IPS-20b (cell line): ENCODE data around the gene PNRC1.
"Not testable (repeated sequence)": the region's sequence is repeated elsewhere in the genome, so short reads cannot be mapped to it uniquely, and the experiment has no call there.

Source experiments
- H3K27ac ChIP-seq: one replicate; pipeline ENCODE4 v1.5.1; 2013; ENCODE audit warnings: low read length
- H3K27me3 ChIP-seq: 2 replicates; pipeline ENCODE4 v1.6.1; 2013; ENCODE audit warnings: mild to moderate bottlenecking, low read length, inconsistent platforms; ENCODE audit not compliant: insufficient read depth
- H3K36me3 ChIP-seq: 2 replicates; pipeline ENCODE4 v1.6.1; 2013; ENCODE audit warnings: low read depth, mild to moderate bottlenecking, inconsistent platforms, low read length, moderate library complexity; ENCODE audit not compliant: insufficient read depth
- H3K4me1 ChIP-seq: 2 replicates; pipeline ENCODE4 v1.6.1; 2013; ENCODE audit warnings: mild to moderate bottlenecking, control low read depth, inconsistent platforms, low read length, moderate library complexity; ENCODE audit not compliant: insufficient read depth
- H3K4me3 ChIP-seq: 2 replicates; pipeline ENCODE4 v1.5.1; 2013; ENCODE audit warnings: mild to moderate bottlenecking, low read length, inconsistent platforms
- H3K9ac ChIP-seq: 2 replicates; pipeline ENCODE4 v1.6.1; 2013; ENCODE audit warnings: low read depth, mild to moderate bottlenecking, inconsistent platforms, low read length, moderate library complexity
- H3K9me3 ChIP-seq: 2 replicates; pipeline ENCODE4 v1.6.1; 2013; ENCODE audit warnings: mild to moderate bottlenecking, low read depth, low read length, inconsistent platforms; ENCODE audit not compliant: insufficient read depth

PNRC1 gene

GRCh38 chr6:89080281-89081128, at the start of gene PNRC1:
TSS of gene PNRC1 (plus strand) at chr6:89080751. CDS start at chr6:89080895, 144 bp downstream.
- Histone ChIP-seq H3K9ac (peak within 1 kb of the TSS; percentile 95), H3K4me3 (peak within 1 kb of the TSS; percentile 92), H3K9me3 (no peaks in the 10 kb centered on the region), H3K36me3 (peaks cover 24% of the 10 kb centered on the region), H3K27me3 (peaks cover 21% of the 10 kb centered on the region; the same call in 1 of the 2 replicates), H3K27ac (peak within 1 kb of the TSS; percentile 60), H3K4me1 (peaks cover 30% of the 10 kb centered on the region)

DNA sequence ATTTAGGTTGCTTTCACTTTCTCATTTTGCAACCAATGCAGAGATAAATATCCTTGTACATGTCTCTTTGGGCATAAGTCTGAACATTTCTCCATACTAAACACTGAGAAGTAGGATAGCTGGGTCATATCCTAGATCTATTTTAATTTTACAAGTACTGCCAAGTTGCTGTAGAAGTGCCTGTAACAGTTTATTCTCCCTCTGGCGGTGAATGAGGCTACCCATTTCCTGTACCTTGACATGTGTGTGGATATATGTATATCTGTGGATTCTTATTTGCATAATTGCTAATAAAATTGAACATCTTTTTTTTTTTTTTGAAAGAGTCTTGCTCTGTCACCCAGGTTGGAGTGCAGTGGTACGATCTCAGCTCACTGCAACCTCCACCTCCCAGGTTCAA, 48.0 kb upstream of the PNRC1 start:
- no peaks in the 10 kb centered on the region for H3K36me3 ChIP-seq
- H3K27ac ChIP-seq = no peak overlapping the region
- peaks cover 2% of the 10 kb centered on the region; the same call in 1 of the 2 replicates for H3K9me3 ChIP-seq
- H3K4me3 ChIP-seq = no peak overlapping the region
- H3K9ac ChIP-seq = no peak overlapping the region
- H3K4me1 ChIP-seq = peaks cover 12% of the 10 kb centered on the region; the same call in 1 of the 2 replicates
- H3K27me3 ChIP-seq = no peaks in the 10 kb centered on the region

DNA sequence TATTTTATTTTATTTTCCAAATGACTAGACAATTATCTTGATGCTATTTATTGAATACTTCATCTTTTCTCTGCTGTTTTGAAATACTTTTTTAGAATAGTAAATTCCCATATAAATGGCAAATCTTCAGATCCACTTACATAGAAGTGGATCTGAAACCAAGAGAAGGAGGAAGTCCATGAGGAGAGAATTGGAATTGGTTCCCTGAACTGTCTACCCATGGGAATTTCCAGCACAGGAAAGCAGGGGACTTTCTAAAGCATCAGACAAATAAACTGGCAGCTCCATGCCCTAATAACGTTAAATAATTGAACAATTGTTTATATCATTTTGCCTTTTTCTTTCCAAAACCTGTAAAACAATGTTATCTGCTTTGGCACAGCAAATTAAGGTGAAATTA, 47.1 kb upstream of the PNRC1 start:
- no peaks in the 10 kb centered on the region for H3K27me3 ChIP-seq
- peaks cover 9% of the 10 kb centered on the region for H3K9me3 ChIP-seq
- no peaks in the 10 kb centered on the region for H3K36me3 ChIP-seq
- H3K9ac ChIP-seq = no peak overlapping the region
- H3K27ac ChIP-seq = no peak overlapping the region
- peaks cover 12% of the 10 kb centered on the region; the same call in 1 of the 2 replicates for H3K4me1 ChIP-seq
- H3K4me3 ChIP-seq = no peak overlapping the region

DNA sequence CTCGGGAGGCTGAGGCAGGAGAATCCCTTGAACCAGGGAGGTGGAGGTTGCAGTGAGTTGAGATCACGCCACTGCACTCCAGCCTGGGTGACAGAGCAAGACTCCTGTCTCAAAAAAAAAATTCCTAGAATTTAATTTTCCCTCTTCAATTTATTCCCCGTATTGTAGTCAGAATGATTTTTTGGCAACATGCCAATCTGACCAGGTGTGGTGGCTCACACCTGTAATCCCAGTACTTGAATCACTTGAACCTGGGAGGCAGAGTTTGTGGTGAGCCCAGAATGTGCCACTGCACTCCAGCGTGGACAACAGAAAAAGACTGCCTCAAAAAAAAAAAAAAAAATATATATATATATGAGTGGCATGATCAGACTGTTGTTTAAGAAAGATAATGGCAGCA, 46.4 kb upstream of the PNRC1 start:
- Histone ChIP-seq H3K9me3 (peaks cover 12% of the 10 kb centered on the region), H3K4me1 (peaks cover 12% of the 10 kb centered on the region; the same call in 1 of the 2 replicates)
- H3K27me3 ChIP-seq, H3K36me3 ChIP-seq, H3K9ac ChIP-seq, H3K4me3 ChIP-seq, H3K27ac ChIP-seq: not testable (repeated sequence)

DNA sequence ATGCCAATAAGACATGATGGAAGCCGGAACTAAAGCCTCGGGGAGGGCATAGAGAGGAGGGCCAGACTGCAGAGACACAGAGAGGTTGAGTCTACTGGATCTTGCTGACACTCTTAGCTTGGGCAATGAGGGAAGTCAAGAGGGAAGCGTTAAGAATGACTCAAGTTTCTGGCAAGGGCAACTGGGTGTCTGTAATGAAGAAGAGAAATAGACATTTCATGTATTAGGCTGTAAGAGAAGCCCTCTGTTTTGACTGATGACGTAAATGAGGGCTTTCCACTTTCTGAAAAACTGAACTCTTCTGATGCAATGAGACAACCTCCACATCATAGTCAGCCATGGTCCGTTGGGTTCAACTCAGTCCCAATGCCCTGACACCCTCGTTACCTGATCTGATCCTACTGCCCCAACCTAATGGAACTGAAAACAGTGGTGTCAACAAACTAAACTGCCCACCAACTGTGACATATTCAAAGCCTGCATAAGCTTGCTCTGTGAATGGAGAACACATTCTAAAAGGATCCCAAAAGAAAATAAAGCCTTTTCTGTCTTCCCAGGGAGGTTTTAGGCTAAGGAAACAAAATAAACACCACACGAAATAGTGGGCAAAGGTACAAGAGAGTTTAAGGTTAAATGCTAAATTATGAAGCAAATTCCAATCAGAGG, 45.8 kb upstream of the PNRC1 start:
- peaks cover 12% of the 10 kb centered on the region; the same call in 1 of the 2 replicates for H3K4me1 ChIP-seq
- no peaks in the 10 kb centered on the region for H3K27me3 ChIP-seq
- H3K36me3 ChIP-seq = no peaks in the 10 kb centered on the region
- H3K4me3 ChIP-seq = no peak overlapping the region
- no peak overlapping the region for H3K9ac ChIP-seq
- H3K9me3 ChIP-seq = peaks cover 12% of the 10 kb centered on the region
- no peak overlapping the region for H3K27ac ChIP-seq

DNA sequence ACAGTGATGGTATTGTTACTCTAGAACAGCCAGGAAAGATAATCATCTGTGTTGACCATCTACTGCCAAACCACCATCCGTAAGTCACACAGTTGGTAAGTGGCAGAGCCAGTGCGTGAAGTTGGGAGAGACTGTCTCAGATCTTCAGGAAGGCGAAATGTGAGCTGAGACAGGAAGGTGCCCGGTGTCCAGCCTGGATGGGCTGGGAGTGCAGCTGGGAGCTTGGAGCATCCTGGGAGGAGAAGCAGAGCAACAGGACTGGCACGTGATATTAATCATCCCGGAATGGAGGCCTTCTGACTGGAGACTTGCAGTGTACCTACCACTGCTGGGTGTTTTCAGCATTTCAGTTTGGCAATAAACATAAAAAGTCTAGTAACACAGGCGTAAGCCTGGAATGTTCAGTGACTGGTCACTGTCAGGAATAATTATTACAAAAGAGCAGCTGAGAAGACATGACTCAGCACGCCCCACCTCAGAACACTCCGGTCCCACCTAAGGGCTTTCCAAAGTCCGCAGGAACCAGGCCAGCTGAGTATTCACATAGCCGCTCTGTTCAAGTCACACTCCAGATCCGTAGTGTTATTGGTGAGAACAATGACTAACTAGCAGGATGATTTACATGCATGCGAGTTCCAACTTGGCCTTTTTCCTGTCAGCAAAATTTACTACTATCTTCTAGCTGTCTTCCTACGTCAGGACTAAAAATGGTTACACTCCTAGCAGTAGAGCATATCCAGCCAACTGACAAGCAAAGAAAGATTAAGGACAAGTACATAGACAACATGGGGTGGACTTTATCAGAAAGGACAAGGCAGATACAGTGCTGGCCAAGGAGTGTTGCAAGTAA, 45.1 kb upstream of the PNRC1 start:
- Histone ChIP-seq H3K4me1 (peaks cover 12% of the 10 kb centered on the region; the same call in 1 of the 2 replicates), H3K9me3 (peaks cover 12% of the 10 kb centered on the region), H3K36me3 (no peaks in the 10 kb centered on the region), H3K27ac (no peak overlapping the region), H3K4me3 (no peak overlapping the region), H3K9ac (no peak overlapping the region), H3K27me3 (no peaks in the 10 kb centered on the region)

DNA sequence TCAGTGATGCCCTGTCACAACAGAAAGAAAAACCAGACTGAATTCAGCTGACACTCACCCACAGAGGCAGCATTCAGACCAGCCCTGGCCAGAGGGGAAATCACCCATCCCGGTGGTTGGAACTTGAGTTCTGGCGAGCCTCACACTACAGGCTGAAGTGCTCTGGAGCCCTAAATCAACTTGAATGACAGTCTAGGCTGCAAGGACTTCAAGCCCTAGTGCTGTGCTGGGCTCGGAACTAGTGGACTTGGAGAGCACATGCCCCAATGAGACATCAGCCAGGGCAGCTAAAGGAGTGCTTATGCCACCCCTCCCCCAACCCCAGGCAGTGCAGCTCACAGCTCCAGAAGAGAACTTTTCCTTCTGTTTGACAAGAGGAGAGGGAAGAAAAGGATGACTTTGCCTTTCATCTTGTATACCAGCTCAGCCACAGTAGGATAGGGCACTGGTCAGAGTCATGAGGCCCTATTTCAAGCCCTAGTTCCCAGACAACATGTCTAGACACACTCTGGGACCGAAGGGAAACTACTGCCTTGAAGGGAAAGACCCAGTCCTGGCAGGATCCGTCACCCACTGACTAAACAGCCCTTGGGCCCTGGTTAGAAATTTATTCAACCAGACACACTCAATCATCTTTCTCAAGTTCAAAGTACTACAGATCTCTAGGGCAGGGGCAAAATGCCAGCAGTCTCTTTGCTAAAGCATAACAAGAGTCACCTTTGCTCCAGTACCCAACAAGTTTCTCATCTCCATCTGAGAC, 43.2 kb upstream of the PNRC1 start:
- Histone ChIP-seq H3K27ac (no peak overlapping the region), H3K27me3 (no peaks in the 10 kb centered on the region), H3K36me3 (no peaks in the 10 kb centered on the region)

DNA sequence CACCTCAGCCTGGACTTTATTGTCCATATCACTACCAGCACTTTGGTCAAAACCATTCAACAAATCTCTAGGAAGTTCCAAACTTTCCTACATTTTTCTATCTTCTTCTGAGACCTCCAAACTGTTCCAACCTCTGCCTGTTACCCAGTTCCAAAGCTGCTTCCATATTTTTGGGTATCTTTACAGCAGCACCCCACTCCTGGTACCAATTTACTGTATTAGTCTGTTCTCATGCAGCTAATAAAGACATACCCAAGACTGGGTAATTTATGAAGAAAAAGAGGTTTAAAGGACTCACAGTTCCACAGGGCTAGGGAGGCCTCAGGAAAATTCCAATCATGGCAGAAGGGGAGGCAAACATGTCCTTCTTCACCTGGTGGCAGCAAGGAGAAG, 42.7 kb upstream of the PNRC1 start:
- Histone ChIP-seq H3K9me3 (peaks cover 12% of the 10 kb centered on the region), H3K4me1 (peaks cover 12% of the 10 kb centered on the region; the same call in 1 of the 2 replicates)
- not testable (repeated sequence) for H3K36me3 ChIP-seq, H3K27me3 ChIP-seq, H3K27ac ChIP-seq, H3K4me3 ChIP-seq, H3K9ac ChIP-seq

More for the DNA sequence above, 43.2 kb upstream of the PNRC1 start:
- Histone ChIP-seq H3K4me3 (no peak overlapping the region), H3K9me3 (peaks cover 12% of the 10 kb centered on the region), H3K9ac (no peak overlapping the region), H3K4me1 (peaks cover 12% of the 10 kb centered on the region; the same call in 1 of the 2 replicates)

DNA sequence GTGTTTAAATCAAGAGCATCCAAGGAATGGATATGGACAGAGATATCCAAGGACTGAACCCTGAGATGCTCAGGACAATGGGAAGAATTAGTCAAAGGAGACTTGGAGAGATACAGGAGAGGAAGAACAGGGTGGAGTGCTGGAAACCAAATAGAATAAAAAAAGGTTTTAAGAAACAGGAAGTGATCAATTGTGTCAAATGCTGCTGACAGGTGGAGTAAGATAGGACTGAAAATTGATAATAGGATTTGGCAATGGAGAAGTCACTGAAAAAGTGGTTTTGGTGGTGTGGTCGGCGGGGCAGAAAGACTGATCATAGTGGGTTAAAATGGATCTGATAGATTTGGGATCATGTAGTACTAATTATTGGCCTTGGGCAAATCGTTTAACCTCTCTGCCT, 37.9 kb upstream of the PNRC1 start:
- Histone ChIP-seq H3K4me1 (no peaks in the 10 kb centered on the region), H3K4me3 (no peak overlapping the region), H3K36me3 (no peaks in the 10 kb centered on the region), H3K9ac (no peak overlapping the region), H3K9me3 (peaks cover 9% of the 10 kb centered on the region), H3K27ac (no peak overlapping the region), H3K27me3 (peaks cover 4% of the 10 kb centered on the region; the same call in 1 of the 2 replicates)

GRCh38 chr6:89044328-89045010, 36.1 kb upstream of the PNRC1 start:
- H3K27me3 ChIP-seq = peaks cover 10% of the 10 kb centered on the region; the same call in 1 of the 2 replicates
- H3K36me3 ChIP-seq = no peaks in the 10 kb centered on the region
- no peak overlapping the region for H3K27ac ChIP-seq
- H3K4me3 ChIP-seq = no peak overlapping the region
- no peaks in the 10 kb centered on the region for H3K9me3 ChIP-seq
- H3K9ac ChIP-seq = no peak overlapping the region
- H3K4me1 ChIP-seq = peaks cover 4% of the 10 kb centered on the region; the same call in 1 of the 2 replicates
